Esophagus squamous epithelium (tissue), 5 donors: ENCODE measurements around the gene GLRX5. TPM values are rescaled to one million over a fixed set of nuclear protein-coding genes. Genes with fewer than 3 reads are reported as not detected.
"Not testable (repeated sequence)": the region's sequence is repeated elsewhere in the genome, so short reads cannot be mapped to it uniquely, and the experiment has no call there.

Experiments used
- DNase-seq: peaks from one replicate; lab custom pipeline; 2025; lab: John Stamatoyannopoulos, UW
- H3K27ac ChIP-seq, 4 donors: fragments of 200-600 bp; sonication (generic); one replicate each; pipeline ENCODE4 v1.5.1; 2016 to 2019; ENCODE audit warnings: mild to moderate bottlenecking in 1 of 4
- H3K27me3 ChIP-seq, 4 donors: fragments of 200-600 bp; sonication (generic); 1 replicate in 3 of 4; 2 replicates in 1 of 4; pipeline versions ENCODE4 v1.5.1 to v1.6.0; 2017 to 2021; ENCODE audit warnings: antibody characterized with exemption in 1 of 4
- H3K36me3 ChIP-seq, 3 donors: fragments of 200-600 bp; sonication (generic); one replicate each; pipeline ENCODE4 v1.5.1; 2016 to 2019
- H3K4me1 ChIP-seq, 3 donors: fragments of 200-600 bp; sonication (generic); one replicate each; pipeline ENCODE4 v1.5.1; 2017 to 2019
- H3K4me3 ChIP-seq, 4 donors: fragments of 200-600 bp; sonication (generic); 1 replicate in 3 of 4; 2 replicates in 1 of 4; pipeline ENCODE4 v1.5.1; 2016 to 2019; ENCODE audit warnings: mild to moderate bottlenecking in 2 of 4, moderate library complexity in 1 of 4
- H3K9me3 ChIP-seq, 3 donors: fragments of 200-600 bp; sonication (generic); one replicate each; pipeline ENCODE4 v1.5.1; 2016 to 2019
- POLR2A ChIP-seq, 4 donors: fragments of 450-650 bp; IDR thresholded peaks; one replicate each; pipeline ENCODE4 v1.6.1; 2017; ENCODE audit warnings: antibody characterized with exemption in 4 of 4, mild to moderate bottlenecking in 4 of 4, moderate library complexity in 3 of 4
- WGBS, 2 donors: methylation state at CpG; one replicate each; pipeline ENCODE4 v1.1.5; 2018; 5-methylcytosine and 5-hydroxymethylcytosine counted together
- intact Hi-C: fragments of 100-400 bp; cut with DNase I; formaldehyde crosslinking; loops from one replicate; pipeline ENCODE4 v1.15.0; 2022
- small RNA-seq, 4 donors: library from RNA; depleted of rRNA; stranded (forward); fragments of <200 nt; gene quantifications; one replicate each; pipeline ENCODE3, GENCODE V24; 2016
- total RNA-seq, 4 donors: library from RNA; depleted of rRNA; stranded (reverse); fragments of >200 nt; gene quantifications; one replicate each; pipeline ENCODE4 v1.1.0, GENCODE V29; 2016
- TF ChIP-seq, protein P1 (sequence below), 6 experiments: fragments of 450-650 bp in 4 of 6; fragments of 200-600 bp in 2 of 6; sonication (generic) in 2 of 6; IDR thresholded peaks; one replicate each; pipeline ENCODE4 v1.5.1; 2016 to 2019; ENCODE audit warnings: antibody characterized with exemption in 6 of 6, mild to moderate bottlenecking in 4 of 6, moderate library complexity in 4 of 6
- donor health status: DM: yes; HTN: yes; CAD: no.

Gene GLRX5
- total RNA-seq, 4 donors from 2014 or later = 14.4 to 40.1 (median 32.6) TPM

DNA sequence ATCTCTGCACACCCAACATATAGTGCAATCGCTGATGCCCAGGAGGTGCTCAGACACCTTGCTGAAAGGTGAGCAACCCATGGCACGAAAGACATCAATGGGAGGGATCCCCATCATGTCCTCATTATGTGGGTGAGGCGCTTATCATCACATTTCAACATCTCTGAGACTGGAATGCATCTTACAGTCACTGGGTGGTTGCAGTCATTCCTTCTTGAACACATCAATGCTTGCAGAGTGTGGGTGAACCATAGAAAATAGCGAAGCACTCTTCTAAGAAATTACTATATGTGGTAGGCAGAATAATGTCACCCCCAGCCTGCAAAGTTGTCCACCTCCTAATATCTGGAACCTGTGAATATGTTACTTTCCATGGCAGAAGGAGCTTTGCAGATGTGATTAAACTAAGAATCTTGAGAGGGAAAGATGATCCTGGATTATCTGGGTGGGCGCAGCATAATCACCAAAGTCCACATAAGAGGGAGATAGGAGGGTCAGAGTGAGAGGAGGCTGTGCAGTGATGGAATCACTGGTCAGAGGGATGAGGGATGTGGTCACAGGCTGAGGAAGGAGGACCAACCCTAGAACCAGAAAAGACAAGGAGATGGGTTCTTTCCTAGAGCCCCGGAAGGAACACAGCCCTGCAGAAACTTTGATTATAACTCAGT is 51.2 kb downstream of the GLRX5 start:
- peaks cover 0 to 25% (median 0%) of the 10 kb centered on the region in 4 donors for H3K27me3 ChIP-seq
- no peak for DNase-seq
- H3K9me3 ChIP-seq = peaks cover 0 to 9% (median 0%) of the 10 kb centered on the region in 3 donors
- H3K27ac ChIP-seq = no peak overlapping the region
- H3K4me3 ChIP-seq = no peak overlapping the region
- TF ChIP-seq, protein P1, sequence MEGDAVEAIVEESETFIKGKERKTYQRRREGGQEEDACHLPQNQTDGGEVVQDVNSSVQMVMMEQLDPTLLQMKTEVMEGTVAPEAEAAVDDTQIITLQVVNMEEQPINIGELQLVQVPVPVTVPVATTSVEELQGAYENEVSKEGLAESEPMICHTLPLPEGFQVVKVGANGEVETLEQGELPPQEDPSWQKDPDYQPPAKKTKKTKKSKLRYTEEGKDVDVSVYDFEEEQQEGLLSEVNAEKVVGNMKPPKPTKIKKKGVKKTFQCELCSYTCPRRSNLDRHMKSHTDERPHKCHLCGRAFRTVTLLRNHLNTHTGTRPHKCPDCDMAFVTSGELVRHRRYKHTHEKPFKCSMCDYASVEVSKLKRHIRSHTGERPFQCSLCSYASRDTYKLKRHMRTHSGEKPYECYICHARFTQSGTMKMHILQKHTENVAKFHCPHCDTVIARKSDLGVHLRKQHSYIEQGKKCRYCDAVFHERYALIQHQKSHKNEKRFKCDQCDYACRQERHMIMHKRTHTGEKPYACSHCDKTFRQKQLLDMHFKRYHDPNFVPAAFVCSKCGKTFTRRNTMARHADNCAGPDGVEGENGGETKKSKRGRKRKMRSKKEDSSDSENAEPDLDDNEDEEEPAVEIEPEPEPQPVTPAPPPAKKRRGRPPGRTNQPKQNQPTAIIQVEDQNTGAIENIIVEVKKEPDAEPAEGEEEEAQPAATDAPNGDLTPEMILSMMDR (IDR thresholded peaks at IDR 0.05) = no peak
- TF ChIP-seq POLR2A (IDR thresholded peaks at IDR 0.05) = no peak
- no peaks in the 10 kb centered on the region for H3K36me3 ChIP-seq
- intact Hi-C loops = no loop called here
- no peaks in the 10 kb centered on the region for H3K4me1 ChIP-seq
- WGBS, 2 donors = 76 to 86% methylated on average over 6 of the region's 6 CpGs

DNA sequence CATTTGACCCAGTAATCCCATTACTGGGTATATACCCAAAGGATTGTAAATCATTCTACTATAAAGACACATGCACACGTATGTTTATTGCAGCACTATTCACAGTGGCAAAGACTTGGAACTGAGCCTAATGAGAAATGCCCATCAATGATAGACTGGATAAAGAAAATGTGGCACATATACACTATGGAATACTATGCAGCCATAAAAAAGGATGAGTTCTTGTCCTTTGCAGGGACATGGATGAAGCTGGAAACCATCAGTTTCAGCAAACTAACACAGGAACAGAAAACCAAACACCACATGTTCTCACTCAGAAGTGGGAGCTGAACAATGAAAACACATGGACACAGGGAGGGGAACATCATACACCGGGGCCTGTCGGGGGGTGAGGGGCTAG is 56.3 kb downstream of the GLRX5 start:
- DNase-seq, H3K4me1 ChIP-seq, H3K27ac ChIP-seq, H3K9me3 ChIP-seq, H3K36me3 ChIP-seq, intact Hi-C loops, H3K4me3 ChIP-seq: not testable (repeated sequence)
- WGBS, 2 donors = 75 to 78% methylated on average over 1 to 2 of the region's 3 CpGs
- peaks cover 0 to 36% (median 0%) of the 10 kb centered on the region in 4 donors for H3K27me3 ChIP-seq

Small RNA genes lying within 50 kb of the gene (small RNA-seq; reads per million reads assigned to genes)
- gene SCARNA13 = 1.8 to 3.7 (median 3.1) reads per million in 4 donors

Other genes starting within 250 kb of the GLRX5 start
- 10 to 100 TPM in 1 of 4 donors, 1 to 10 TPM in 3; 3.3 to 14.1 (median 5.1) TPM for gene CLMN, start 215.1 kb upstream of the GLRX5 start, total RNA-seq
- 10 to 100 TPM in 1 of 4 donors, 1 to 10 TPM in 3; 1.5 to 11.6 (median 5.5) TPM for gene SYNE3, start 18.4 kb upstream of the GLRX5 start, total RNA-seq
- gene TCL1B, start 151.4 kb downstream of the GLRX5 start, total RNA-seq = not detected
- gene TCL1A, start 179.1 kb downstream of the GLRX5 start, total RNA-seq = not detected